SU-DHL-6 (cell line): ENCODE measurements around the gene OGDH.

ENCODE experiments used
- H2AFZ ChIP-seq: fragments of 200-600 bp; sonication (generic); 2 replicates; pipeline ENCODE4 v1.6.1; 2014; ENCODE audit warnings: low read depth, mild to moderate bottlenecking, moderate library complexity, mixed read lengths, antibody characterized with exemption, low read length; ENCODE audit not compliant: severe bottlenecking
- H3F3A ChIP-seq: fragments of 200-600 bp; shearing (Covaris generic); 2 replicates; pipeline ENCODE4 v1.6.0; 2016; ENCODE audit warnings: antibody characterized with exemption, mild to moderate bottlenecking; ENCODE audit not compliant: insufficient read depth
- H3K27ac ChIP-seq: fragments of 200-600 bp; sonication (generic); 2 replicates; pipeline ENCODE4 v1.5.1; 2016; ENCODE audit warnings: low read depth, mild to moderate bottlenecking, low read length, moderate library complexity, mixed read lengths
- H3K27me3 ChIP-seq: fragments of 200-600 bp; sonication (generic), shearing (Covaris generic); 2 replicates; pipeline ENCODE4 v1.6.0; 2014; ENCODE audit warnings: mild to moderate bottlenecking, low read length
- H3K36me3 ChIP-seq: fragments of 200-600 bp; sonication (generic); 2 replicates; pipeline ENCODE4 v1.6.1; 2014; ENCODE audit warnings: mild to moderate bottlenecking, low read length, mixed read lengths
- H3K4me2 ChIP-seq: fragments of 300-600, 200-600 bp; shearing (Covaris generic), sonication (generic); 2 replicates; pipeline ENCODE4 v1.6.0; 2014; ENCODE audit warnings: low read length, low read depth, mild to moderate bottlenecking; ENCODE audit not compliant: poor library complexity, severe bottlenecking
- H3K4me3 ChIP-seq: fragments of 200-600 bp; sonication (generic); 2 replicates; pipeline ENCODE4 v1.5.1; 2014; ENCODE audit warnings: antibody characterized with exemption, low read length, mild to moderate bottlenecking, mixed read lengths; ENCODE audit not compliant: insufficient read depth, poor library complexity, severe bottlenecking
- H3K79me2 ChIP-seq: fragments of 200-600 bp; sonication (generic); 2 replicates; pipeline ENCODE4 v1.6.1; 2014; ENCODE audit warnings: mild to moderate bottlenecking, low read length, moderate library complexity; ENCODE audit not compliant: insufficient read depth
- H3K9ac ChIP-seq: fragments of 200-600 bp; sonication (generic); 2 replicates; pipeline ENCODE4 v1.7.0; 2014; ENCODE audit warnings: mild to moderate bottlenecking, low read length
- H3K9me2 ChIP-seq: fragments of 200-600 bp; sonication (generic); replicated peaks from 2 replicates; pipeline ENCODE4 v1.6.1; 2014; ENCODE audit warnings: low read length; ENCODE audit not compliant: insufficient read depth
- H3K9me3 ChIP-seq: fragments of 200-600 bp; sonication (generic); 2 replicates; pipeline ENCODE4 v1.6.1; 2014; ENCODE audit warnings: low read length, mixed read lengths; ENCODE audit not compliant: insufficient read depth
- H4K20me1 ChIP-seq: fragments of 200-600 bp; sonication (generic); 2 replicates; pipeline ENCODE4 v1.6.1; 2014; ENCODE audit warnings: low read depth, mild to moderate bottlenecking, antibody characterized with exemption, low read length, moderate library complexity, mixed read lengths
- EZH2phosphoT487 ChIP-seq: fragments of 200-600 bp; sonication (generic), shearing (Covaris generic); conservative IDR thresholded peaks from 2 replicates; pipeline ENCODE4 v1.6.1; 2018; ENCODE audit warnings: mild to moderate bottlenecking, antibody characterized with exemption, low read length, moderate library complexity, mixed read lengths
- TF ChIP-seq, protein P1 (sequence below): fragments of 200-600 bp; sonication (generic); IDR thresholded peaks from one replicate; pipeline ENCODE4 v1.5.1; 2017; ENCODE audit warnings: antibody characterized with exemption, mild to moderate bottlenecking, low read length, moderate library complexity; ENCODE audit not compliant: insufficient read depth, poor library complexity, severe bottlenecking

OGDH gene

DNA sequence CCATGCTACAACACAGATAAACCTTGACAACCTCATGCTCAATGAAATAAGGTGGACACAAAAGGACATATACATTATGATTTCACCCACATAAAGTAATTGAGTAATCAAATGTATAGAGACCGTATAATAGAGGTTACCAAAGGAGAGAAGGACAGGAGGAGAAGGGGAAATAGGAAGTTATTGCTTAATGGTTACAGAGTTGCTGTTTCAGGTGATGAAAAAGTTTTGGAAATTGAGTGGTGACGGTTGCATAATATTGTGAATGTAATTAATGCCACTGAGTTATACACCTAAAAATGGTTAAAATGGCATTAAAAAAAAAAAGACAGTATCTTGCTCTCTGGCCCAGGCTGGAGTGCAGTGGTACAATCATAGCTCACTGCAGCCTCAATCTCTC, 1.5 kb upstream of the OGDH start:
- peaks cover 4% of the 10 kb centered on the region; the same call in 1 of the 2 replicates for H3F3A ChIP-seq
- no peak for TF ChIP-seq EZH2phosphoT487
- TF ChIP-seq, protein P1, sequence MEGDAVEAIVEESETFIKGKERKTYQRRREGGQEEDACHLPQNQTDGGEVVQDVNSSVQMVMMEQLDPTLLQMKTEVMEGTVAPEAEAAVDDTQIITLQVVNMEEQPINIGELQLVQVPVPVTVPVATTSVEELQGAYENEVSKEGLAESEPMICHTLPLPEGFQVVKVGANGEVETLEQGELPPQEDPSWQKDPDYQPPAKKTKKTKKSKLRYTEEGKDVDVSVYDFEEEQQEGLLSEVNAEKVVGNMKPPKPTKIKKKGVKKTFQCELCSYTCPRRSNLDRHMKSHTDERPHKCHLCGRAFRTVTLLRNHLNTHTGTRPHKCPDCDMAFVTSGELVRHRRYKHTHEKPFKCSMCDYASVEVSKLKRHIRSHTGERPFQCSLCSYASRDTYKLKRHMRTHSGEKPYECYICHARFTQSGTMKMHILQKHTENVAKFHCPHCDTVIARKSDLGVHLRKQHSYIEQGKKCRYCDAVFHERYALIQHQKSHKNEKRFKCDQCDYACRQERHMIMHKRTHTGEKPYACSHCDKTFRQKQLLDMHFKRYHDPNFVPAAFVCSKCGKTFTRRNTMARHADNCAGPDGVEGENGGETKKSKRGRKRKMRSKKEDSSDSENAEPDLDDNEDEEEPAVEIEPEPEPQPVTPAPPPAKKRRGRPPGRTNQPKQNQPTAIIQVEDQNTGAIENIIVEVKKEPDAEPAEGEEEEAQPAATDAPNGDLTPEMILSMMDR = no peak
- no peak overlapping the region for H3K27ac ChIP-seq
- H3K4me3 ChIP-seq = no peak overlapping the region
- H3K27me3 ChIP-seq = no peaks in the 10 kb centered on the region
- no peak overlapping the region for H2AFZ ChIP-seq
- no peak overlapping the region for H3K9ac ChIP-seq
- no peak overlapping the region for H3K4me2 ChIP-seq
- peaks cover 30% of the 10 kb centered on the region for H3K79me2 ChIP-seq
- no peaks in the 10 kb centered on the region for H3K9me3 ChIP-seq
- H3K9me2 ChIP-seq = no peaks in the 10 kb centered on the region
- H3K36me3 ChIP-seq = no peaks in the 10 kb centered on the region
- H4K20me1 ChIP-seq = no peaks in the 10 kb centered on the region

DNA sequence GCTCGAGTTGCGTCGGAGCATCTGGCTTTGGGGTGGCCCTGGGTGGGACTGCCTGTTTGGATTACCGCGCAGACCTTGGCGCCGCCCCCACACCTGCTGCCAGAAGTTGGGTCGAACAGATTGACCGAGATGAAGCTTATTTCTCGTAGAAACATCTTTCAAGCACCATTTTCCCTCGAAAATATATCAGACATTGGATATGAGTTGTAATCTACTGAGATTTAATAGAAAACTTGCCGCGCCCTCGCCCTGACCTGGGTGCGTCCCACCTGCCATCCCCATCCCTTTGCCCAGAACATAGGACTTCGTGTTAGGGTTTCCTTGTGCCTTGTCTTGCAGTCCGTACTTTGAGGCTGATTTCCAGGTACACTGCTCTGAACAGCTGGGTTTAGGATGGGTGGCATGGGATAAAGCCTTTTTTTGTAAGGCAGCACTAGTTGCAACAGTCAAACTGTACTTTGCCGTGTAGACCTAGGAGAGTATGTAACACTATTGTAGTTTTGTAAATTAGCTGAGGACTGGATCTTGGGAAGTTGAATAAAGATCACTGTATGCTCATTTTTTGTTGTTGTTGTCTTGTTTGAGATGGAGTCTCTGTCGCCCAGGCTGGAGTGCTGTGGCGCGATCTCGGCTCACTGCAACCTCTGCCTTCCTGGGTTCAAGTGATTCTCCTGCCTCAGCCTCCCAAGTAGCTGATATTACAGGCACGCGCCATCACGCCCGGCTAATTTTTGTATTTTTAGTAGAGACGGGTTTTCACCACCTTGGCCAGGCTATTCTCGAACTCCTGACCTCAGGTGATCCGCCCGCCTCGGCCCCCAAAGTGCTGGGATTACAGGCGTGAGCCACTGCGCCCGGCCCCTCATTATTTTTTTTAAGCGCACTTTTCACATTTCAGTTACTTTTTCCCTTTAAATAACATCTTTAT, 978 bp downstream of the OGDH start:
- H3K4me3 ChIP-seq = peak overlapping the region; percentile 61
- H3K4me2 ChIP-seq = peak overlapping the region; percentile 83
- H3K9me2 ChIP-seq = no peaks in the 10 kb centered on the region
- H3F3A ChIP-seq = no peaks in the 10 kb centered on the region
- peak overlapping the region; percentile 65 for H3K9ac ChIP-seq
- no peak overlapping the region for H2AFZ ChIP-seq
- H4K20me1 ChIP-seq = no peaks in the 10 kb centered on the region
- H3K36me3 ChIP-seq = no peaks in the 10 kb centered on the region
- H3K79me2 ChIP-seq = peaks cover 55% of the 10 kb centered on the region
- peak overlapping the region; percentile 51 for H3K27ac ChIP-seq
- TF ChIP-seq, protein P1 = no peak
- TF ChIP-seq EZH2phosphoT487 = no peak
- no peaks in the 10 kb centered on the region for H3K27me3 ChIP-seq
- no peaks in the 10 kb centered on the region for H3K9me3 ChIP-seq

DNA sequence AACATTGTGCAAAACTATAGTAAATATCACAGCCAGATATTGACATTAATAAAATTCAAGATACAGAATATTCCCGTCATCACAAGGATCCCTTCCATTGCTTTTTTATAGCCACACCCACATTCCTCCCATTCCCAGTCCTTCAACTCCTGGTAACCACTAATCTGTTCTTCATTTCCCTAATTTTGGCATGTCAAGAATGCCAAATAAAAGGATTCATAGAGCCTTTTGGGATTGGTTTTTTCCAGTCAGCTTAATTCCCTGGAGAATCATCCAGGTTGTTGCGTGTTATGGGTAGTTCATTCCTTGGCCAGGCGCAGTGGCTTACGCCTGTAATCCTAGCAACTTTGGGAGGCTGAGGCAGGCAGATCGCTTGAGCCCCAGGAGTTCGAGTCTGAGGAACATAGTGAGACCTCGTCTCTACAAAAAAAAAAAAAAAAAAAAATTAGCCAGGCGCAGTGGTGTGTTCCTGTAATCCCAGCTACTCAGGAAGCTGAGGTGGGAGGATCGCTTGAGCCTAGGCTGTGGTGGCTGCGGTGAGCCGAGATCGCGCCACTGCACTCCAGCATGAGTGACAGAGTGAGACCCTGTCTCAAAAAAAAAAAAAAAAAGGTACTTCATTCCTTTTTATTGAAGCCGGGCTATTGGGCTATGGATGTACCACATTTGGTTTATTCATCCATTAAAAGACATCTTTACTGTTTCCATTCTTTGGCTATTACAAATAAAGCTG, 2.7 kb downstream of the OGDH start:
- H3K4me2 ChIP-seq = no peak overlapping the region
- H3K27ac ChIP-seq = no peak overlapping the region
- H3K9ac ChIP-seq = no peak overlapping the region

More for the DNA sequence above, 2.7 kb downstream of the OGDH start:
- no peak overlapping the region for H3K4me3 ChIP-seq
- H2AFZ ChIP-seq = no peak overlapping the region
- peaks cover 1% of the 10 kb centered on the region; the same call in 1 of the 2 replicates for H4K20me1 ChIP-seq
- no peaks in the 10 kb centered on the region for H3K9me2 ChIP-seq
- TF ChIP-seq, protein P1 = no peak
- no peak for TF ChIP-seq EZH2phosphoT487
- peaks cover 71% of the 10 kb centered on the region for H3K79me2 ChIP-seq
- no peaks in the 10 kb centered on the region for H3F3A ChIP-seq
- H3K36me3 ChIP-seq = no peaks in the 10 kb centered on the region
- no peaks in the 10 kb centered on the region for H3K9me3 ChIP-seq
- no peaks in the 10 kb centered on the region for H3K27me3 ChIP-seq
